Motor neuron (in vitro differentiated cells): ENCODE data around the gene RNF2. TPM values are rescaled to one million over a fixed set of nuclear protein-coding genes. Genes with fewer than 3 reads are reported as not detected.

Source experiments
- ATAC-seq, 8 experiments: fragments of 200-7000 bp; cut with Tn5 transposase; replicated peaks in 6 of 8; 2 replicates each; pipeline ENCODE4 v1.8.0; 2021; ENCODE audit warnings: mild to moderate bottlenecking in 8 of 8, moderate library complexity in 8 of 8
- H3K27ac ChIP-seq, 2 donors: fragments of 250-450 bp; sonication (Bioruptor Pico); 2 replicates each; pipeline ENCODE4 v1.9.0; 2021; ENCODE audit warnings: antibody characterized with exemption in 2 of 2, mild to moderate bottlenecking in 2 of 2, moderate library complexity in 1 of 2
- H3K4me1 ChIP-seq, 2 donors: fragments of 250-450 bp; sonication (Bioruptor Pico); replicated peaks in 1 of 2; 2 replicates each; pipeline ENCODE4 v1.6.1; 2021; ENCODE audit warnings: antibody characterized with exemption in 2 of 2, mild to moderate bottlenecking in 2 of 2, moderate library complexity in 1 of 2
- H3K4me3 ChIP-seq, 5 donors: fragments of 250-450 bp; sonication (Bioruptor Pico); 2 replicates each; pipeline ENCODE4 v1.9.0; 2021; ENCODE audit warnings: antibody characterized with exemption in 5 of 5, mild to moderate bottlenecking in 5 of 5, moderate library complexity in 4 of 5
- WGBS, 10 experiments: fragments of 450-650 bp; shearing (Covaris generic); methylation state at CpG; one replicate each; pipeline ENCODE4 v1.0.0; 2022; 5-methylcytosine and 5-hydroxymethylcytosine counted together
- in situ Hi-C, 9 experiments: fragments of 400-800 bp; cut with MboI; loops; one replicate each; pipeline ENCODE4 v1.15.0; 2021; ENCODE audit warnings: low sequenced_read_pairs in 9 of 9, low pct_unique_long_range_greater_than_20kb in 2 of 9; ENCODE audit not compliant: unreplicated experiment in 9 of 9
- total RNA-seq, 8 experiments: library from RNA; unstranded; fragments of 300-600 nt; gene quantifications; 2 replicates each; pipeline versions ENCODE4 v1.2.3 to v1.2.4, GENCODE V29; 2022

RNF2 gene
- total RNA-seq, 8 experiments from 2014 or later = 9.5 to 60.4 (median 41.3) TPM

DNA sequence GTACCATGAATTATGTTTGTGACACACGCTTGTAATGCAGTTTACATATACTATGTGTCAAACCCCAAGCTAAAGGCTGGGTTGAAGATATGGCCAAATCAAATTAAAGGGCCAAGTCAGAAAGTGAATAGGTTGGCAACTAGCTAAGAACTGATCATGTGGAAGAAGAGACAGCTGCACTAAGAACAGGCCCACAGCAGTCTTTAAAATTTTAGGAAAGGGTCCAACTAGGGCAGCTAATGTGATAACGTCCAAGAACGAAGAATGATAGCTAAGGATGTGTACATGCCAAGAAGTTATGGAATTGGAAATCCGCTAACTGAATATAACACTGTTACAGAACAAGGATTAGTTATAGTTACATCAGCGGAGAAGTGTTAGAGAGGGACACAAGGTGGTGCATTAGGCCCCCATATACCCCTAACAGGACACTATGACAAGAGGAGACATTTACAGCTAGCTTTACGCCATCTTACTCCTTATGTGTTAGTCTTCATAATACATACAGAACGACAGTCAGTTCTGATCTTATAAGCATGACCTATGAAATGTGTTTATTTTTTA, 6.5 kb upstream of the RNF2 start:
- H3K27ac ChIP-seq = no peak overlapping the region
- 80 to 97% (median 93%) methylated on average over 1 to 7 of the region's 7 CpGs for WGBS, 10 experiments
- no peak overlapping the region for H3K4me3 ChIP-seq
- in situ Hi-C loops = no loop called here
- no peak for ATAC-seq
- no peaks in the 10 kb centered on the region for H3K4me1 ChIP-seq

DNA sequence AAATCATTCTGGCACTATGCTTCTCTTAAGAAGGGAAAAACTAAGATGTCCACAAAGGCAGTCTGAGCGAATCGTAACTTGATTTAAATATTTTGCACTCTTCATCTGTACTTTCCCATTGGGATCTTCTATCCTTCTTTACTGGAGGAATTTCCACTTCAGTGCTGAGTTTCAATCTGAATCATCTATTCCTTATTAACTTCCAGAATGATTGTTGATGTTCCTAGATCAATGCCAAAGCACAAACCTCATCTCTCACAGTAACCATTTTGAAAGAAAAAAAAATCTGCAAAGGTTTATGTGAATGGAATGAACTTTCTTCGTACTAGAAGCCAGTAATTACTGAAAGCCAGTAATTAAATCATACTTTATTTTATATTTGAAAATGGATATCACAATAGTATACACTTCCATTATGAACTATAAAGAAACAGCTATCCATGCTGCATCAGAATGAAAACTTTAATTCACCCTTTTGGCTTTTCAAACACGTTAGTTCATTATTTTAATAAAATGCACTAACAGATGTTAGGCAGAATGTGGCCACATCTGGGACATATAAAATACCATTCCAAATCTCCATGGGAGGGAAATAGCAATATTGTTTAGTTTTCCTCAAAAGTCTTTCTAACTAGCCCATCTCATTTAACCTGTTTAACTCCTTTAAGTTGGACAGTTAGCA, 5.5 kb upstream of the RNF2 start:
- no peaks in the 10 kb centered on the region for H3K4me1 ChIP-seq
- no peak for ATAC-seq
- H3K4me3 ChIP-seq = no peak overlapping the region
- H3K27ac ChIP-seq = no peak overlapping the region
- in situ Hi-C loops = no loop called here
- 0 to 100% (median 89%) methylated on average over 1 to 4 of the region's 4 CpGs for WGBS, 10 experiments

DNA sequence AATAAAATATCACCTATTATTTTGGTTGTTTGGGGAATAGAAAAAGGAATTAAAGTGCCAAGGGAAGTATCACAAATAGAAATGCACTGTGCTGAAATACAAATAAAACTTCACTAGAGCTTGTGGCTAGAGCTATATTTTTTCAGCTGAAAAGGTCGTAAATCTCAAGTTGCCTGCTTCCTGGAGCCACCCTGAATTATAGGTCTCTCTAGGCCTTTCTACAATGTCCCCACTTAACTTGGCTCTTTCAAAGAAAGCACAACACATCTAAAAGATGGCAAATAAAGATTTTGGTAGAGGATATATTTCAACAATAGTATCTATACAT, 5.0 kb upstream of the RNF2 start:
- no peaks in the 10 kb centered on the region for H3K4me1 ChIP-seq
- H3K4me3 ChIP-seq = no peak overlapping the region
- 20 to 100% (median 78%) methylated on average over 1 of the region's 1 CpG; no CpG with 5 or more reads in 4 of the 10 experiments for WGBS, 10 experiments
- no peak for ATAC-seq
- in situ Hi-C loops = no loop called here
- H3K27ac ChIP-seq = no peak overlapping the region

DNA sequence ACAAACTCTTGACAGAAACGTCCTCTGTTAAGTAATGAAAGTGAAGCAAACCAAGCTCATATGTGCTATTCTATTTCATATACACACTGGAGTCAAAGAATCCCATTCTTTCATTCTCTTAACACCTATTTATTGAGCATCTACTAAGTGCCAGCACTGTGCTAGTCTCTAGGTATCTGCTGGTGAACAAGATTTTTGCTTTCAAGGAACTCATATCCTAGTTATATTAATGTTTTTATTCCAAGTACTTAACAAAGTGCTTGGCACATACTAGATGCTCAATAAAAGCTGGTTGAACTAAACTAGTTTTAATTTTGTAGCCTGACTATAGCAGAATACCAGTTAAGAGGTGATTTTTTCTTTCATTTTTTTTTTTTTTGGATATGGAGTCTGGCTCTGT, 3.6 kb upstream of the RNF2 start:
- ATAC-seq = no peak
- H3K27ac ChIP-seq = no peak overlapping the region
- in situ Hi-C loops = no loop called here
- peaks cover 0 to 2% of the 10 kb centered on the region in 2 donors for H3K4me1 ChIP-seq
- no peak overlapping the region for H3K4me3 ChIP-seq
- WGBS, 10 experiments = 20 to 80% (median 42%) methylated on average over 1 of the region's 1 CpG; no CpG with 5 or more reads in 4 of the 10 experiments

DNA sequence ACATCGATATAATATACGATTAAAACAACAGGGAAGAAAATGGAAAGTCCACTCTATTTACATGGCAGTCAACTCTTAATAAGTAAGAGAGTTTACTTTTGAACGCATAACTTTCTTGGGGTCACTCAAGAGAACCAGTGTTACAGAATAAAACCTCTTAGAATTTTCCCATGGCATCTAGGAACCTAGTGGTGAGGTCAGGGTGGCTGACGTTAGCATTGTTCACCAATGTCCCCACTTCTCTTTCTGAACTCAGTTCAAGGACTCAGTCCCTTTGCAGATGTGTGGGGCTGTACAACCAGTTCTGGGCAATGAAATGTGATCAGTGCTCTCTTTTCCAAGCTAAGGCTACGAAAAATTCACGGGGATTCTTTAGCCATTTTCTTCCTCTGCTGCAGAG, 2.6 kb upstream of the RNF2 start:
- H3K27ac ChIP-seq = no peak overlapping the region
- ATAC-seq = no peak
- peaks cover 6 to 12% of the 10 kb centered on the region in 2 donors for H3K4me1 ChIP-seq
- in situ Hi-C loops = no loop called here
- WGBS, 10 experiments = 64 to 100% (median 84%) methylated on average over 1 to 6 of the region's 6 CpGs
- no peak overlapping the region for H3K4me3 ChIP-seq

DNA sequence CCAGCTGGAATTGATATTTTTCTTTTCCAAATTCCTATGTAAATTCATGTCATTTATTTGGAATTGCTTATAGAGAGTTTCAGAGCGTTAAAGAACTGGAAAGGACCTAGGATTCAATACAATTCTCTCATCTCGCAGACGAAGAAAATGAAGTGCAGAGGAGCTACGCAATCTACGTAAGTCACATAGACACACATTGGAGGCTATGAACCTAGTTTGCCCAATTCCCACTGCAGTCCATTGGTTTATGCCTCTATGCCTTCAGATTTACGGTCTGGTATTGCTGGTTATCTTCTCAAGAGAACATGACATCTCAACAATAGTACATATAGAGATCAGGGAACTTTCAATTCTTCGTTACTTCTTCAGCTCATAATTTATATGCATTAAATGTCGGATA, 971 bp upstream of the RNF2 start:
- H3K4me1 ChIP-seq = peaks cover 17 to 22% of the 10 kb centered on the region in 2 donors
- H3K27ac ChIP-seq = no peak overlapping the region
- no peak for ATAC-seq
- 69 to 100% (median 95%) methylated on average over 2 to 8 of the region's 8 CpGs for WGBS, 10 experiments
- in situ Hi-C loops = no loop called here
- H3K4me3 ChIP-seq = no peak overlapping the region

DNA sequence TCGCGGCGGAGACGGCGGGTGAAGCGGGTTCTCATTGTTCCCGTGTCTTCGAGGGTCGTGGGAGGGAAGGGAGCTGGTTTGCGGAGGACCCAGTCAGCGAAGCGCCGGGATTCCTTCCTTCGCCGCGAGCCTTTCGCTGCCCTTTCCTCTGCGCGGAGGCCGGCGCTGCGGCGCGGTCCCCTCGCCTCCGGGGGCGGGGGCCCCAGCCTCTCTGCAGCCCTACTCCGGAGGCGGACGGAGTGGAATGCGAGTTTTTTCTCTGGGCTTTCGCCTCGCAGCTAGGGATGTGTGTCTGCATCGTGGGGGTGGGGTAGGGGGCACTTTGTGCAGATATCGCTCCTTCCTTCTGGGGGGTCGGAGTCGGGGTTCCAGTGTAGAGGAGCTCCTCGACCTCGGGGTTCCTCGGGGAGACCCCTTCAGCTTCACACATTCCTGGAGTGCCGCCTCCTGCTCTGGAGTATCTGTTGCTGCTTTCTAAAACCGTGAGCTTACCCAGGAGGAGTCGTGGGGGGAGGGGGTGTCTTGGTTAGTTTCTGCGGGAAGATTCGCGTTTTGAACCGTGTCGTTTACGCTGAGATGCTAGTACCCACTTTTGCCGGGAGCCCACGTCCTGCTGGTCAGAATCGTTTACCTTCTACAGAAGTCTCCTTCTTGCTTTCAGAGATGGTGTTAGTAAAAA, 595 bp downstream of the RNF2 start:
- in situ Hi-C loops = no loop called here
- 0 to 3% (median 0%) methylated on average over 3 to 32 of the region's 52 CpGs; no CpG with 5 or more reads in 4 of the 10 experiments for WGBS, 10 experiments
- Histone ChIP-seq H3K4me3 (peak overlapping the region; percentile 78 to 86 (median 84)), H3K4me1 (peaks cover 18 to 22% of the 10 kb centered on the region in 2 donors), H3K27ac (peak overlapping the region; percentile 77 to 85)
- peak; percentile 51 to 74 (median 69) for ATAC-seq

DNA sequence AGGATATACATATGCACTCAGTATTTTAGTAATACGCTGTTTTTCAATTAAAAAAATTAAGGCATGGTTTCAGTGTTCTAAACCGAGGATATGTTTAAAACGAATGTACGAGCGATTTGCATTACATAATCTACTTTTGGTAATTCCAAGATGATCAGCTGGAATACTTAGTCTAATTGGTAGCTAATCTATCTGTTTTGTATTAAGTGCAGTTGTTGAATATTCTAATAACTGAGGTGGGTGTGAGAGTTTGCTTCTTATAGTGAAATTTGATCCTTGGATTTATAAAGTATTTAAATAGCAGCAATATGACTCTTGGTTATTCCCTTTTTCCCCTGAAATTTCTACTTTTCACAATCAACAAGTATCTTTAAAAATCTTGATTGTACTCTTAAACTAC, 1.3 kb downstream of the RNF2 start:
- in situ Hi-C loops = no loop called here
- Histone ChIP-seq H3K4me1 (peaks cover 22 to 24% of the 10 kb centered on the region in 2 donors), H3K27ac (no peak overlapping the region), H3K4me3 (peak overlapping the region; percentile 78 to 86 (median 84))
- 0 to 3% (median 0%) methylated on average over 1 to 5 of the region's 5 CpGs; no CpG with 5 or more reads in 1 of the 10 experiments for WGBS, 10 experiments
- ATAC-seq = no peak

DNA sequence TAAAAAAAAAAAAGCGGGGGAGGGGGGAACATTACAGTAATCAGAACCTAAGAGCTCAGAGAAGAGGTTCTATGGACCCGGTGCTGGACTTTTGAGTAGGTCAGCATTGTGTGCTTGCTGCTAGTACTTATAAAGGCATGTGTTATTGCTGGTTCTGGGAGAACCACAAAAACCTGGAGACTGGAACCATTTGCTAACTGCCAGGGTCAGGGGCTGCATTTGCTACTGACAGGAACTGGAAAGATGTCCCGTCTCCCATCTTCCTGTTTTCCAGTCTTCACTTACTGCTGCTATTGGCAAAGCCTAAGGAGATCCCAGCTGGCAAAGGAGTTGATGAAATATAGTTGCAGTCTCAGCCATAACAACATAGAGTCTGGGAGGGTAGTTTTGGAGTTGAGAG, 4.3 kb downstream of the RNF2 start:
- no peak for ATAC-seq
- Histone ChIP-seq H3K27ac (no peak overlapping the region), H3K4me3 (no peak overlapping the region), H3K4me1 (peaks cover 22 to 24% of the 10 kb centered on the region in 2 donors)
- 77 to 97% (median 90%) methylated on average over 2 to 3 of the region's 3 CpGs for WGBS, 10 experiments
- in situ Hi-C loops = no loop called here

DNA sequence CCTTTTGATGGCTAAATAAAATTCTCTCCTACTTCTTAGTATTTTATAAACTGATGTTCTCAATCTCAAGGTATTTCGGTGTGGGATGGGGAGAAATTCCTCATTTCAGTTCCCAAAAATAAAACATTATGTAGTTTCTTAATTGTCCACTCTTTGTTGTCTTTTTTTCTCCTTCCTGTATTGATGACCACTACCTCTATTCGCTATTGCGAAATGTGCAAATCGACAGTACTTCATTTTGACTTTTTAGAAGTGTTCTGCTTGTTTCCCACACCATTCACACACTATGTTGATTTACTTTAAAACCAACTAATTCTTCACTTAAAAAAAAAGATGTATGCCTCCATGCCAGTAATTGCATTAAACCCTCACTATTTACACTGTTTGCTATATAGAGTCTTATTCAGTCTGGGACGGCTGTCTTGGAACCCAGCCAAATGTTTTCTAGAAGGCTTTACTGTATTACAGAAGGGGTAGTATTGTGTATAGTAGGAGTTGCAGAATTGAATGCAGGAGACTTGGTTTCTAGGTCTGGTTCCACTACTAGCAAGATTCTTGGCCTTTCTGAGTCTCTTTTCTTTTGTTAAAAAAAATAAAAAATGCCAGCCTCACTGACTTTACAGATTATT, 5.6 kb downstream of the RNF2 start:
- Histone ChIP-seq H3K4me1 (peaks cover 22 to 24% of the 10 kb centered on the region in 2 donors), H3K27ac (no peak overlapping the region), H3K4me3 (no peak overlapping the region)
- peak in 4 of 8 experiments; percentile 55 to 88 (median 80) for ATAC-seq
- in situ Hi-C loops = no loop called here
- WGBS, 10 experiments = 72 to 96% (median 79%) methylated on average over 4 to 5 of the region's 5 CpGs

DNA sequence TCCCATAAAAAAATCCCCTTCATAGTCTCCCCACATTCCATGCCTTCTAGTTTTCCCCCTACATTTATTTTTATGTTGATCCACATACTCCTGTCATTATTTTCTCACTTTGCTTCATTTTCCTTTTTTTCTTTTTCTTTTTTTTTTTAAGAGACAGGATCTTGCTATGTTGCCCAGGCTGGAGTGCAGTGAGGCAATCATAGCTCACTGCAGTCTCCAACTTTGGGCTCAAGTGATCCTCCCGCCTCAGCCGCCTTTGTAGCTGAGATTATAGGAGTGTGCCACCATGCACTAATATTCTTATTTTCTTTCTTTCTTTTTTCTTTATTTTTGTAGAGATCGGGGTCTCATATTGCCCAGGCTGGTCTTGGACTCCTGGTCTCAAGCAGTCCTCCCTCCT, 7.8 kb downstream of the RNF2 start:
- in situ Hi-C loops = no loop called here

DNA sequence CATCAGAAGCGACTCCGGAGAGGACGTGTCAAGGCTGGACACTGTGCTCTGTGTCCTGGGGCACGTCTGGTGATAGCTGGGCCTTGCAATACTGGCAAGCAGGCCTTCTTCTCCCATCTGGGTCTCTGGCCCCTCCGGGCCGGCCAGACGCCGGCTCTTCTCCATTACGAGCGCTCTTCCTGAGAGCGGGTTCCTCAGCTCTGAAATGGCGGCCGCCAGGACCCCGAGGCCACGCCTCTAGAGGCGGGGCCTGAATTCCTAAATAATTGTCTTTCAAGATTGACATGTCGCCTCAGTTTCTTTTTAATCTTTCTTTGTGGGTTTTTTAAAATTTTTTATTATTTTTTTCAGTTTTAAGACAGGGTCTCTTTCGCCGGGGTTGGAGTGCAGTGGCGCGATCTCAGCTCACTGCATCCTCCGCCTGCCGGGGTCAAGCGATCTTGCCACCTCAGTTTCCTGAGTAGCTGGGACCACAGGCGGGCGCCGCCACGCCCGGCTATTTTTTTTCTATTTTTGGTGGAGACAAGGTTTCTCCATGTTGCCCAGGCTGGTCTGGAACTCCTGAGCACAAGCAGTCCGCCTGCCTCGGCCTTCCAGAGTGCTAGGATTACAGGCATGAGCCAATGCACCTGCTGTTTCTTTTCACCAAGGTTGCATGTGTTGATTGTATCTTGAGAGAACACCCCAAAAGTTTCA, 9.2 kb downstream of the RNF2 start:
- no peak overlapping the region for H3K27ac ChIP-seq
- no peak for ATAC-seq
- WGBS, 10 experiments = 93 to 100% (median 98%) methylated on average over 1 to 29 of the region's 31 CpGs; no CpG with 5 or more reads in 1 of the 10 experiments
- H3K4me1 ChIP-seq = peaks cover 0 to 7% of the 10 kb centered on the region in 2 donors
- in situ Hi-C loops = no loop called here
- H3K4me3 ChIP-seq = no peak overlapping the region

More for the DNA sequence above, 7.8 kb downstream of the RNF2 start:
- H3K4me3 ChIP-seq = no peak overlapping the region
- 90 to 100% (median 100%) methylated on average over 1 to 3 of the region's 3 CpGs; no CpG with 5 or more reads in 1 of the 10 experiments for WGBS, 10 experiments
- no peak for ATAC-seq
- no peak overlapping the region for H3K27ac ChIP-seq
- H3K4me1 ChIP-seq = peaks cover 5 to 13% of the 10 kb centered on the region in 2 donors

DNA sequence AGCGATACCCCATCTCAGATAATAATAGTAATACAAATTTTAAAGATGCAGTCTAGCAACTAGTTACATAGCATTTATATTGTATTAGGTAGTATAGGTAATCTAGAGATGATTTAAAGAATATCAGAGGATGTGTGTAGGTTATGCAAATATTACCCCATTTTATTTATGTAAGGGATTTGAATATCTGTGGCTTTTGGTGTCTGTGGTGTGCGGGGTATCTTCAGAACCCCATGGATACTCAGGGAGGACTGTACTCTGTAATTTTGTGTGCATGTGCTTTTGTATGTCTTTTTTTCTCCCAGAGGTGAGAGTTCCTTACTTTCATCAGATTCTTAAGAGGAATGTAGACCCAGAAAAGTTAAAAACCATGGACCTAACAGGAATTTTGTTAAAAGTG, 12.8 kb downstream of the RNF2 start:
- WGBS, 10 experiments = 80 to 100% (median 95%) methylated on average over 1 to 2 of the region's 2 CpGs; no CpG with 5 or more reads in 2 of the 10 experiments
- in situ Hi-C loops = no loop called here
- Histone ChIP-seq H3K4me3 (no peak overlapping the region), H3K27ac (no peak overlapping the region), H3K4me1 (no peaks in the 10 kb centered on the region)
- ATAC-seq = no peak
